ENCODE data around the gene CD99L2.
"Not testable (repeated sequence)": the region's sequence is repeated elsewhere in the genome, so short reads cannot be mapped to it uniquely, and the experiment has no call there.

The CD99L2 gene

DNA sequence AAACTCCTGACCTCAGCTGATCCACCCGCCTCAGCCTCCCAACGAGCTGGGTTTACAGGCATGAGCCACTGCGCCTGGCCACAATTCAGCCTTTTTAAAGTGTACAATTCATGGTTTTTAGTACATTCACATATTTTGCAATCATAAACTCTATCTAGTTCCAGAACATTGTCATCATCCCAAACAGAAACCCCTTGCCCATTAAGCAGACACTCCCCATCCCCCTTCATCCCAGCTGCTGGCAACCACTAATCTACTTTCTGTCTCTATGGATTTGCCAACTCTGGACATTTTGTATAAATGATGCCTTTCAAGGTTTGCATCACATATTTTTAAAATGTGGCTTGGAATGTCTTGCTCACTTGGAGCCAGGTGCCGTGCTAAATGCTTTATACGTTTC lies 4.5 kb downstream of the CD99L2 start:
- H3K27me3 ChIP-seq (ENCODE audit: insufficient read depth, low read length), result no peaks in the 10 kb centered on the region
- no peak overlapping the region for H3K4me3 ChIP-seq (ENCODE audit: low read length)
- no peak overlapping the region for H3K9ac ChIP-seq (ENCODE audit: low read depth, low read length)
- H3K27ac ChIP-seq (ENCODE audit: low read length), result no peak overlapping the region
- no peaks in the 10 kb centered on the region for H3K4me1 ChIP-seq (ENCODE audit: insufficient read depth, low read length)
- H3K36me3 ChIP-seq (ENCODE audit: insufficient read depth, low read depth, low read length), result no peaks in the 10 kb centered on the region
- H3K9me3 ChIP-seq (ENCODE audit: insufficient read depth, low read depth, low read length), result no peaks in the 10 kb centered on the region

DNA sequence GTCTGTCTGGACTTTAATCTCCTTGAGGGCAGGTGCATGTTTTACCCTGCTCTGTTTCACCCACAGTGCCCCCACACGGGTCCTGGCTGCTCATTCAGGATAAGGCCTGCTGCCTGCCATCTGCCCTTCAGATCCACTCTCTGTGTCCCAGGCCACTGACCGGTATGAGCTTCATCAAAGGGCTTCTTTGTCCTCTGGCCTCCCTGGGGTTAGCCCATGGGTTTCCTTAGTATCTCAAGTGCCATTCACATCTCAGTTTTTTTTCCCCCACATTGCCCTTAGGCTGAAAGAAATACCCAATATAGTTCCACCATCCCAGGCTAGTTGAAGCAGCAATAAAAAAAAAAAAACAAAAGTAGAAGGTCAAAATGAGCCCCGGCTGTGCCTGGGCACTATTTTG lies 9.3 kb downstream of the CD99L2 start:
- Histone ChIP-seq H3K36me3 (ENCODE audit: insufficient read depth, low read depth, low read length) (no peaks in the 10 kb centered on the region), H3K9me3 (ENCODE audit: insufficient read depth, low read depth, low read length) (no peaks in the 10 kb centered on the region), H3K27ac (ENCODE audit: low read length) (no peak overlapping the region), H3K4me3 (ENCODE audit: low read length) (no peak overlapping the region), H3K27me3 (ENCODE audit: insufficient read depth, low read length) (no peaks in the 10 kb centered on the region), H3K4me1 (ENCODE audit: insufficient read depth, low read length) (no peaks in the 10 kb centered on the region), H3K9ac (ENCODE audit: low read depth, low read length) (no peak overlapping the region)

DNA sequence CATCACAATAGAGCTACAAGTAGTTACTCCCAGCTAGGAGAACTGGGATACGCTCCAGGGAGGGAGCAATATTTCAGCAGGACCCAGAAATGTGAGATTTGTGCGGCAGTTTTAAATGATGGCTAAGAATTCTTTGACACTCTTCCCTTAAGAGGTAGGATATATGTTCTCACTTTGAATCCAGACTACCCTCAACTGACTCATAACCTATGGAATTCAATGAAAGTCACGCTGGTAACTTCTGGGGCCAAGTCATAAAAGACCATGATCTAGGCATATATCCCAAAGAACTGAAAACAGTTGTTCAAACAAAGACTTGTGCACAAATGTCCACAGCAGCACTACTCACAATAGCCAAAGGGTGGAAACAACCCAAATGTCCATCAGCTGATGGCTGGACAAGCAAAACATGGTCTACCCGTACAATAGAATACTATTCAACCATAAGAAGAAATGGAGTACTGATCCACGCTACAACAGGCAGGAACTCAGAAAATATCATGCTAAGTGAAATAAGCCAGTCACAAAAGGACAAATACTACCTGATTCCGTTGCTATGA lies 10.5 kb downstream of the CD99L2 start:
- H3K9ac ChIP-seq (ENCODE audit: low read depth, low read length), result no peak overlapping the region
- no peaks in the 10 kb centered on the region for H3K4me1 ChIP-seq (ENCODE audit: insufficient read depth, low read length)
- H3K27ac ChIP-seq (ENCODE audit: low read length), result no peak overlapping the region
- H3K4me3 ChIP-seq (ENCODE audit: low read length), result no peak overlapping the region
- no peaks in the 10 kb centered on the region for H3K9me3 ChIP-seq (ENCODE audit: insufficient read depth, low read depth, low read length)
- no peaks in the 10 kb centered on the region for H3K27me3 ChIP-seq (ENCODE audit: insufficient read depth, low read length)
- no peaks in the 10 kb centered on the region for H3K36me3 ChIP-seq (ENCODE audit: insufficient read depth, low read depth, low read length)

DNA sequence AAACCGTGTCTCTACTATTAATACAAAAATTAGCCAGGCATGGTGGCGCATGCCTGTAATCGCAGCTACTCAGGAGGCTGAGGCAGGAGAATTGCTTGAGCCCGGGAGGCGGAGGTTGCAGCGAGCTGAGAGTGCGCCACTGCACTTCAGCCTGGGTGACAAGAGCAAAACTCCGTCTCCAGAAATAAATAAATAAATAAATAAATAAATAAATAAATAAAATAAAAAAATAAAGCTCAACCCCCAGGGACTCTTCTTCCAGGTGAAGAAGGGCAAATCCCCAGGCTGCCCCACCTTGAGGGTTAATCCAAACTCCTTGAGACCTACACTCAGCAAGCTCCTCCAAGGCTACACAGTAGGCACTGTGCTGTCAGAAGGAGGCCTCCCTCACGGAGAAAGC lies 11.2 kb downstream of the CD99L2 start:
- H3K4me1 ChIP-seq (ENCODE audit: insufficient read depth, low read length); H3K9ac ChIP-seq (ENCODE audit: low read depth, low read length); H3K36me3 ChIP-seq (ENCODE audit: insufficient read depth, low read depth, low read length); H3K27ac ChIP-seq (ENCODE audit: low read length); H3K4me3 ChIP-seq (ENCODE audit: low read length); H3K9me3 ChIP-seq (ENCODE audit: insufficient read depth, low read depth, low read length); H3K27me3 ChIP-seq (ENCODE audit: insufficient read depth, low read length): not testable (repeated sequence)

DNA sequence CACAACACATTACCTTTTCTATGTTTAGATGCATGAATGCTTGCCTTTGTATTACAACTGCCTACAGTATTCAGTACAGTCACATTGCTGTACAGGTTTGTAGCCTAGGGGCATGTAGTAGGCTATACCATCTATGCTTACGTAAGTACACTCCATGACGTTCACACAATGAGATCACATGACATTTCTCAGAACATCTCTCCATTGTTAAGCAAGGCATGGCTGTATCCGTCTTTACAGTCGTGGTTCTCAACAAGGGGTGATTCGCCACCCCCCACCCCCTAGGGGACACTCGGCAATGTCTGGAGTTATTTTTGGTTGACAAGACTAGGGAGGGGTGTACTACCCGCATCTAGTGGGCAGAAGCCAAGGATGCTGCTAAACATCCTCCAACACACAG lies 12.1 kb downstream of the CD99L2 start:
- H3K9ac ChIP-seq (ENCODE audit: low read depth, low read length), result no peak overlapping the region
- no peak overlapping the region for H3K4me3 ChIP-seq (ENCODE audit: low read length)
- H3K4me1 ChIP-seq (ENCODE audit: insufficient read depth, low read length), result no peaks in the 10 kb centered on the region
- no peaks in the 10 kb centered on the region for H3K27me3 ChIP-seq (ENCODE audit: insufficient read depth, low read length)
- no peaks in the 10 kb centered on the region for H3K9me3 ChIP-seq (ENCODE audit: insufficient read depth, low read depth, low read length)
- no peaks in the 10 kb centered on the region for H3K36me3 ChIP-seq (ENCODE audit: insufficient read depth, low read depth, low read length)
- no peak overlapping the region for H3K27ac ChIP-seq (ENCODE audit: low read length)

DNA sequence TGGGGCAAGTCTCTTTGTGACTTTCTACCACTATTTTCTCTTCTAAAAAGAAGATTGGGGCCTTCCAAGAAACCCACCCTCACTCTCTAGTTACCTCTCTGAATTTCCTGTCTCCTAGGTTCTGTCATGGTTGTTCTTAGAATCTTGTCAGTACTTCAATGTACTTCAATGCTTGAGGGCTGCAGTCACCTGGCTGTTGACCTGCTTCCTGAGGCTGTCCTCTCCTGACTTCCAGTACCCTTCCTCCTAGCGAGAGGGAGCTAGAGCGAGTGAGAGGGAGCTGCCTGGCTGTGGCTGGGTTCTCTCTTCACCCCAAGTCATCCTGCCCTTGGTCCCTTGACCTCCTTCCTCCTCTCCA lies 17.7 kb downstream of the CD99L2 start:
- no peak overlapping the region for H3K9ac ChIP-seq (ENCODE audit: low read depth, low read length)
- no peaks in the 10 kb centered on the region for H3K27me3 ChIP-seq (ENCODE audit: insufficient read depth, low read length)
- H3K4me3 ChIP-seq (ENCODE audit: low read length), result no peak overlapping the region
- H3K4me1 ChIP-seq (ENCODE audit: insufficient read depth, low read length), result no peaks in the 10 kb centered on the region
- H3K36me3 ChIP-seq (ENCODE audit: insufficient read depth, low read depth, low read length), result peaks cover 4% of the 10 kb centered on the region; the same call in 1 of the 2 replicates
- H3K27ac ChIP-seq (ENCODE audit: low read length), result no peak overlapping the region
- no peaks in the 10 kb centered on the region for H3K9me3 ChIP-seq (ENCODE audit: insufficient read depth, low read depth, low read length)

DNA sequence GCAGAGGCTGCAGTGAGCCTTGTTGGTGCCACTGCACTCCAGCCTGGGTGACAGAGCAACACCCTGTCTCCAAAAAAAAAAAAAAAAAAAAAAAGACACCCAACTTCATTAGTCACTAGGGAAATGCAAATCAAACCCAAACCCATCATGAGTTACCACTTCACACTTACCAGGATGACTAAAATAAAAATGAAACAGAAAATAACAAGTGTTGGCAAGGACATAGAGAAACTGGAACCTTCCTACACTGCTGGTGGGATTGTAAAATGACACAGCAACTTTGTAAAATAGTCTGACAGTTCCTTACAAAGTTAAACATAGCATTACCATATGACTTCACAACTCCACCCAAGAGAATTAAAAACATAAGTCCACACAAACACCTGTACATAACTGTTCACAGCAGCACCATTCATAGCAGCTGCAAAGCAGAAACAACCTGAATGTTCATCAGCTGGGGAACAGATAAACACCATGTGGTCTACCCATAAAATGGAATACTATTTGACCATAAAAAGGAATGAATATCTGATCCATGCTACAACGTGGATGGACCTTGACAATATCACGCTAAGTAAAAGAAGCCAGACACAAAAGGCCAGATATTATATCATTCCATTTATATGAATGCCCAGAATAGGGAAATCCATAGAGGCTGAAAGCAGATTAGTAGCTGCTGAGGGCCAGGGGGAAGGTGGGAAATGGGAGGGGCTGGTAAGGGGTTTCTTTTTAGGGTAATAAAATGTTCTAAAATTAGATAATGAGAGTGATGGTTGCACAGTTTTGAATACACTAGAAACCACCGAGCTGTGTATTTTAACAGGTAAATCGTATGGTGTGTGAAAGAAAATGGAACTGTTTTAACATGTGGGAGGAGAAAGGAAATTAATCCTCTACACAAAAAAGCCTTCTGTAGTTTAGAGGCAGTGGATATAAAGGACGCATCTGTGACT lies 18.3 kb downstream of the CD99L2 start:
- Histone ChIP-seq H3K36me3 (ENCODE audit: insufficient read depth, low read depth, low read length) (peaks cover 4% of the 10 kb centered on the region; the same call in 1 of the 2 replicates), H3K27me3 (ENCODE audit: insufficient read depth, low read length) (no peaks in the 10 kb centered on the region), H3K27ac (ENCODE audit: low read length) (no peak overlapping the region), H3K4me3 (ENCODE audit: low read length) (no peak overlapping the region), H3K9ac (ENCODE audit: low read depth, low read length) (no peak overlapping the region), H3K9me3 (ENCODE audit: insufficient read depth, low read depth, low read length) (no peaks in the 10 kb centered on the region), H3K4me1 (ENCODE audit: insufficient read depth, low read length) (no peaks in the 10 kb centered on the region)

DNA sequence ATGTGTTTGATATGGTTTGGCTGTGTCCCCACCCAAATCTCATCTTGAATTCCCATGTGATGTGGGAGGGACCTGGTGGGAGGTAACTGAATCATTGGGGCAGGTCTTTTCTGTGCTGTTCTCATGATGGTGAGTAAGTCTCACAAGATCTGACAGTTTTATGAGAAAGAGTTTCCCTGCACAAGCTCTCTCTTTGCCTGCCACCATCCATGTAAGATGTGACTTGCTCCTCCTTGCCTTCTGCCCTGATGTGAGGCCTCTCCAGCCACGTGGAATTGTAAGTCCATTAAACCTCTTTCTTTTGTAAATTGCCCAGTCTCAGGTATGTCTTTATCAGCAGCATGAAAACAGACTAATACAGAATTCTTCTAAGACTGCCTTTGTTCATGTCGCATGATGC lies 22.8 kb downstream of the CD99L2 start:
- not testable (repeated sequence) for H3K4me1 ChIP-seq (ENCODE audit: insufficient read depth, low read length); H3K27ac ChIP-seq (ENCODE audit: low read length); H3K4me3 ChIP-seq (ENCODE audit: low read length); H3K9me3 ChIP-seq (ENCODE audit: insufficient read depth, low read depth, low read length); H3K9ac ChIP-seq (ENCODE audit: low read depth, low read length); H3K27me3 ChIP-seq (ENCODE audit: insufficient read depth, low read length); H3K36me3 ChIP-seq (ENCODE audit: insufficient read depth, low read depth, low read length)

DNA sequence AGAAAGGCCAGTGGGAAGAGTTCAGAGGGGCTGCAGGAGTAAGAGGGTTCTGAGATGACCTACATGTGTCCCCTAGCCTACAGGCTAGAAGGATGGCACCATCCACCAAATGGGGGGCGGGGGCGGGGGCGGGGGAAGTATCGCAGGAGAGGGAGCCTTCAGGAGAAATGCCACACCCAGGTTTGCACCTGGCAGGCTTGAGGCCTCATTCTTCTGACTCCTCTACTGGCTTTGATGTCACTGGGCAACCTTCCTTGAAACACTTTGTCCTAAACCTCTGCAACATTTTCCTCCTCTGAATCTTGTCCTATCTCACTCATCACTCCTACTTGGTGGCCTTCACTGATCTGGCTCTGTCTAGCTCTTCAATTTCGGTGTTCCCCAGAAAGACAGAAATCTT lies 24.0 kb downstream of the CD99L2 start:
- peaks cover 3% of the 10 kb centered on the region; the same call in 1 of the 2 replicates for H3K4me1 ChIP-seq (ENCODE audit: insufficient read depth, low read length)
- no peaks in the 10 kb centered on the region for H3K27me3 ChIP-seq (ENCODE audit: insufficient read depth, low read length)
- no peak overlapping the region for H3K9ac ChIP-seq (ENCODE audit: low read depth, low read length)
- H3K4me3 ChIP-seq (ENCODE audit: low read length), result no peak overlapping the region
- H3K27ac ChIP-seq (ENCODE audit: low read length), result no peak overlapping the region
- peaks cover 4% of the 10 kb centered on the region; the same call in 1 of the 2 replicates for H3K36me3 ChIP-seq (ENCODE audit: insufficient read depth, low read depth, low read length)
- H3K9me3 ChIP-seq (ENCODE audit: insufficient read depth, low read depth, low read length), result no peaks in the 10 kb centered on the region

DNA sequence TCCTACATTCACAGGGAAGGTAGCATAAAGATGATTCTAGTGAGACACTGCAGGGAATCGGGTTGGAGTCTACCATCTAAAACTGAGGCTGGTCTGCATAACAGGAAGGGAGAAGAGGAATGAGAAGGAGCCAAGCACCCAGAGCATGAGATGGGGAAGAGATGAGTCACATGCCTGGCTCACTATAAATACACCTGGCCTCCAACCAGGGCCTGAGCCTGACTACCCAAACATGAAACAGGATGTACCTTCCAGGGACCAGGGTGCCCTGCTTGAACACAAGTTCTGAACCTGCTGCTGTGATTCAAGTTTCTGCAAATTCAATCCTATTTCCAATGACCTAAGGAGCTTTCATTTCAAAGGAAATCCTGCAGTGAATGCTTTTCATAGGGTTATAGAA lies 24.9 kb downstream of the CD99L2 start:
- H3K4me1 ChIP-seq (ENCODE audit: insufficient read depth, low read length), result peaks cover 3% of the 10 kb centered on the region; the same call in 1 of the 2 replicates
- no peak overlapping the region for H3K9ac ChIP-seq (ENCODE audit: low read depth, low read length)
- H3K27me3 ChIP-seq (ENCODE audit: insufficient read depth, low read length), result no peaks in the 10 kb centered on the region
- H3K36me3 ChIP-seq (ENCODE audit: insufficient read depth, low read depth, low read length), result peaks cover 4% of the 10 kb centered on the region; the same call in 1 of the 2 replicates
- H3K9me3 ChIP-seq (ENCODE audit: insufficient read depth, low read depth, low read length), result no peaks in the 10 kb centered on the region
- no peak overlapping the region for H3K27ac ChIP-seq (ENCODE audit: low read length)
- H3K4me3 ChIP-seq (ENCODE audit: low read length), result no peak overlapping the region

DNA sequence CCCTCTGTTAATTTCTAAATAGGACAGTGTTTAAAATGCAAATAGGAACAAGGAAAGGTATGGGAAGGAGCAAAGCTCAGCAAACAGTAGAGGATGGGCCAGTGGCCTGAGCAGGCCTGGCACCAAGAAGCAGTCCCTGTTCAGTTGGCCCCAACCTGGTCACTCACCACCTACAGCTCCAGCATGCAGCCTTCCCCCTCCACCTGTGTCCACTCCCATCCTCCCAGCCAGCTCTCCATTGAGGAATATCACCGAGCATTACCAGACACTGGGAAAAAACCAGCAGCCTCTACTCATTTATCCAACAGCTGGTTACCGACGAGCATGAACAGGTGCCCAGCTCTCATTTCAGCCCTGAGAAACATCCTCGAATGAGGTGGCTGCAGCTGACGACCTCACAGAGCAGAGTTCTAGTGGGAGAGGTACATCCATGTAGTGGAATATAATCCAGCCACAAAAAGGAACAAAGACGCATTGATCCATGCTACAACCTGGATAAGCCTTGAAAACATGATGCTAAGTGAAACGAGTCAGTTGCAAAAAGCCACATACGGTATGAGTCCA lies 25.6 kb downstream of the CD99L2 start:
- Histone ChIP-seq H3K4me3 (ENCODE audit: low read length) (no peak overlapping the region), H3K9ac (ENCODE audit: low read depth, low read length) (no peak overlapping the region), H3K27me3 (ENCODE audit: insufficient read depth, low read length) (no peaks in the 10 kb centered on the region), H3K36me3 (ENCODE audit: insufficient read depth, low read depth, low read length) (peaks cover 4% of the 10 kb centered on the region; the same call in 1 of the 2 replicates), H3K4me1 (ENCODE audit: insufficient read depth, low read length) (peaks cover 3% of the 10 kb centered on the region; the same call in 1 of the 2 replicates), H3K9me3 (ENCODE audit: insufficient read depth, low read depth, low read length) (no peaks in the 10 kb centered on the region), H3K27ac (ENCODE audit: low read length) (no peak overlapping the region)

DNA sequence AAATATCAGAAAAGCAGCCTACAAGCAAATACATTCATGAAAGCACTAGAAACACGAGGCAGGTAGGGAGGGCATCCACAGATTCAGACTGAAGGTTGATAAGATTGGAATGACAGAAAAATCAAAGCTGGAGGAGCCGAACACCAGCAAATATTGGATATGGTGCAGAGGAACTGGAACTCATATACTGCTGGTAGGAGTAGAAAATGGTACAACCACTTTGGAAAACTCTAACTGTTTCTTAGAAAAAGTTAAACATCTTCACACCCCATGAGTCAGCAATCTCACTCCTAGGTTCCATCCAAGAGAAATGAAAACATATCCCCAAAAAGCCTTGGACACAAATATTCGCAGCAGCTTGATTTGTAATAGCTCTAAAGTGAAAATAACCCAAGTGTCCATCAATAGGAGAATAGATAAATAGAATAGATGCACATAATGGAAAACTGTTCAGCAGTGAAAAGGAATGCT lies 27.1 kb downstream of the CD99L2 start:
- Histone ChIP-seq H3K27me3 (ENCODE audit: insufficient read depth, low read length) (no peaks in the 10 kb centered on the region), H3K9ac (ENCODE audit: low read depth, low read length) (no peak overlapping the region), H3K4me3 (ENCODE audit: low read length) (no peak overlapping the region), H3K27ac (ENCODE audit: low read length) (no peak overlapping the region), H3K4me1 (ENCODE audit: insufficient read depth, low read length) (peaks cover 3% of the 10 kb centered on the region; the same call in 1 of the 2 replicates), H3K36me3 (ENCODE audit: insufficient read depth, low read depth, low read length) (peaks cover 4% of the 10 kb centered on the region; the same call in 1 of the 2 replicates), H3K9me3 (ENCODE audit: insufficient read depth, low read depth, low read length) (no peaks in the 10 kb centered on the region)

Measured in iPS-20b (cell line).